Ovary (tissue), 9 donors: ENCODE measurements around the gene SFT2D1. TPM values are rescaled to one million over a fixed set of nuclear protein-coding genes. Genes with fewer than 3 reads are reported as not detected.

Experiments
- DNase-seq, 5 donors: peaks; one replicate each; pipeline ENCODE4 v3.0.0-alpha.2; 2019 to 2020
- H3K27ac ChIP-seq, 2 donors: fragments of 200-600 bp; one replicate each; pipeline versions ENCODE4 v1.5.1 to v1.8.0; 2019 to 2022
- H3K27me3 ChIP-seq: fragments of 200-600 bp; one replicate; pipeline ENCODE4 v1.8.0; 2022
- H3K36me3 ChIP-seq: fragments of 200-600 bp; sonication (generic); one replicate; pipeline ENCODE4 v1.5.1; 2019
- H3K4me1 ChIP-seq: one replicate; pipeline ENCODE4 v1.8.1; 2013; ENCODE audit warnings: mild to moderate bottlenecking, moderate library complexity; ENCODE audit not compliant: insufficient read depth
- H3K4me3 ChIP-seq: fragments of 200-600 bp; sonication (generic); one replicate; pipeline ENCODE4 v1.5.1; 2017
- H3K9me3 ChIP-seq, 2 donors: fragments of 200-600 bp in 1 of 2; sonication (generic) in 1 of 2; one replicate each; pipeline versions ENCODE4 v1.5.1 to v1.8.1; 2013 to 2019; ENCODE audit warnings: mild to moderate bottlenecking in 1 of 2, moderate library complexity in 1 of 2
- EP300 ChIP-seq: sonication (generic); formaldehyde crosslinking; IDR thresholded peaks from one replicate; pipeline ENCODE4 v1.6.1; 2017; ENCODE audit warnings: antibody characterized with exemption
- POLR2A ChIP-seq: fragments of 450-650 bp; IDR thresholded peaks from one replicate; pipeline ENCODE4 v1.6.1; 2017; ENCODE audit warnings: antibody characterized with exemption, mild to moderate bottlenecking, moderate library complexity
- WGBS, 3 donors: extraction: QIAGEN DNeasy Blood & Tissue Kit in 1 of 3; methylation state at CpG; one replicate each; pipeline versions ENCODE4 v1.1.5 to v1.1.7; 2013 to 2017; 5-methylcytosine and 5-hydroxymethylcytosine counted together
- intact Hi-C, 4 donors: fragments of 100-400 bp; cut with DNase I; formaldehyde crosslinking; loops; one replicate each; pipeline versions ENCODE4 v1.11.0 to v1.15.1; 2022 to 2023
- polyA plus RNA-seq, 2 donors: library from polyadenylated mRNA; stranded (reverse); fragments of 200-250 nt in 1 of 2; fragments of 350-450 nt in 1 of 2; fragmentation: Illumina TruSeq in 1 of 2; extraction: RNeasy Lipid Tissue Mini Kit (QIAGEN cat#74804) in 1 of 2; gene quantifications; one replicate each; pipeline ENCODE4 v1.2.3, GENCODE V29; 2013 to 2014
- total RNA-seq, 7 donors: library from RNA; depleted of rRNA in 2 of 7; stranded (reverse); fragments of >200 nt in 2 of 7; fragmentation: NEBNext Ultra II Directional in 3 of 7; extraction: Animal tissue kit (Norgen Biotek cat#: 25700) in 3 of 7; gene quantifications; one replicate each; pipeline versions ENCODE4 v1.1.0 to v1.2.4, GENCODE V29; 2016 to 2023
- TF ChIP-seq, protein P1 (sequence below), 3 donors: fragments of 450-650 bp in 2 of 3; fragments of 200-600 bp in 1 of 3; IDR thresholded peaks; one replicate each; pipeline versions ENCODE4 v1.5.1 to v1.8.0; 2016 to 2022; ENCODE audit warnings: antibody characterized with exemption in 3 of 3, mild to moderate bottlenecking in 1 of 3
- donor health status: DM: no; HTN: no; CAD: no; lungs with moderate emphysema.
- donor health status: DM: no; HTN: no; CAD: no.
- donor health status: Bipolar disorder and iron deficiency.
- donor health status: DM: yes; HTN: yes; CAD: no.
- donor health status: DM: no; HTN: no; CAD: no.
- donor health status: DM: yes; HTN: yes; CAD: no.

The SFT2D1 gene
- total and polyA plus RNA-seq, 9 donors, result 25.9 to 50.3 (median 34.4) TPM

- no peaks in the 10 kb centered on the region for H3K27me3 ChIP-seq
- H3K9me3 ChIP-seq, result no peaks in the 10 kb centered on the region
- H3K4me3 ChIP-seq, result no peak overlapping the region
- no peaks in the 10 kb centered on the region for H3K4me1 ChIP-seq
- TF ChIP-seq POLR2A, result no peak
- no peak for TF ChIP-seq EP300
- no peak overlapping the region for H3K27ac ChIP-seq
- DNase-seq, result no peak
- intact Hi-C loops, result no loop called here
- H3K36me3 ChIP-seq, result no peaks in the 10 kb centered on the region
- WGBS, 3 donors, result 73 to 78% (median 76%) methylated on average over 9 of the region's 9 CpGs
Observed at GRCh38 chr6:166300357-166300987, 41.9 kb downstream of the SFT2D1 start.

GRCh38 chr6:166297606-166298005 lies 44.7 kb downstream of the SFT2D1 start:
- H3K36me3 ChIP-seq, result no peaks in the 10 kb centered on the region

DNA sequence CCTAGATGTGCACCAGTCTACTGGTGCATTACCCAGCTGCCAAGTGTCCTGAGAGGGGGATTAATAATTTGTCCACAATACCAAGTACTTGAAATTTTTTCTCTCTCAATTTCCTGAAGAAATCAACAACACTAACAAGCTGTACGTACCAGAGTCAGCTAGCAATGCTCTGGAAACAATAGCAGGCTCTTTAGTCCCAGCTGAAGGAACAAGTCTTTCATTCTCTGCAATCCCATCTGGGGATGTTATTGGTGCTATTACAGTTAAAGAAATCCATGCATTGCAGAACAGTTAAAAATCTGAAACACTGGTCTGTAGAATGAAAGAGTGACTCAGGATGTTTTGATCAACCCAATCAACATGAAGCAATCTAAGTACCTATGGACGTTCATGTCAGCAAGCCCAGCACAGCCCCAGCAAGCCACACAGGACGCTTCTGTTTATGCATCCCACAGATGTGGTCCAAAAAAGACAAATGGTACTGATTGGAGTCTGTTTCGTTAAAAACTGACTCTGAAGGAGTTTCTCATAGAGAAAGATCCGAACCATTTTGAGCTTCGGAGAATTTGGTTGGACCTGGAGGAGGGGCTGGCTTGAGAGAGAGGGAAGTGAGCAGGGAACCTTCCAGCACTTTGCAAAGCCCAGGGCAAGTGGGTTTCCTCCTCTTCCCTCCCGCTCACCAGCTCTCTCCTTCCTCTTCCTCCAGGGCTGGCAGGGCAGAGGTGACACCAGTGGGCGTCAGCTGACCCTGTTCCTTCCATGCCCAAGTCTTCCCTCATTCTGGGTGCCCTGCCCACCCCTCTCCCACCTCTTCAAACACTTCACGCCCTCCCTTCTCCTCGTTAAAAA lies 46.1 kb downstream of the SFT2D1 start:
- DNase-seq, result no peak
- H3K4me1 ChIP-seq, result no peaks in the 10 kb centered on the region
- no peaks in the 10 kb centered on the region for H3K36me3 ChIP-seq
- no peak for TF ChIP-seq POLR2A
- TF ChIP-seq, protein P1, sequence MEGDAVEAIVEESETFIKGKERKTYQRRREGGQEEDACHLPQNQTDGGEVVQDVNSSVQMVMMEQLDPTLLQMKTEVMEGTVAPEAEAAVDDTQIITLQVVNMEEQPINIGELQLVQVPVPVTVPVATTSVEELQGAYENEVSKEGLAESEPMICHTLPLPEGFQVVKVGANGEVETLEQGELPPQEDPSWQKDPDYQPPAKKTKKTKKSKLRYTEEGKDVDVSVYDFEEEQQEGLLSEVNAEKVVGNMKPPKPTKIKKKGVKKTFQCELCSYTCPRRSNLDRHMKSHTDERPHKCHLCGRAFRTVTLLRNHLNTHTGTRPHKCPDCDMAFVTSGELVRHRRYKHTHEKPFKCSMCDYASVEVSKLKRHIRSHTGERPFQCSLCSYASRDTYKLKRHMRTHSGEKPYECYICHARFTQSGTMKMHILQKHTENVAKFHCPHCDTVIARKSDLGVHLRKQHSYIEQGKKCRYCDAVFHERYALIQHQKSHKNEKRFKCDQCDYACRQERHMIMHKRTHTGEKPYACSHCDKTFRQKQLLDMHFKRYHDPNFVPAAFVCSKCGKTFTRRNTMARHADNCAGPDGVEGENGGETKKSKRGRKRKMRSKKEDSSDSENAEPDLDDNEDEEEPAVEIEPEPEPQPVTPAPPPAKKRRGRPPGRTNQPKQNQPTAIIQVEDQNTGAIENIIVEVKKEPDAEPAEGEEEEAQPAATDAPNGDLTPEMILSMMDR (IDR thresholded peaks at IDR 0.05), result no peak
- no peak for TF ChIP-seq EP300
- intact Hi-C loops, result no loop called here
- WGBS, 3 donors, result 81 to 83% (median 82%) methylated on average over 10 of the region's 10 CpGs
- no peaks in the 10 kb centered on the region for H3K27me3 ChIP-seq
- H3K9me3 ChIP-seq, result no peaks in the 10 kb centered on the region
- no peak overlapping the region for H3K27ac ChIP-seq
- H3K4me3 ChIP-seq, result no peak overlapping the region

More at GRCh38 chr6:166297606-166298005, 44.7 kb downstream of the SFT2D1 start:
- H3K4me3 ChIP-seq, result no peak overlapping the region
- intact Hi-C loops, result no loop called here
- 92 to 95% (median 93%) methylated on average over 23 of the region's 23 CpGs for WGBS, 3 donors
- no peaks in the 10 kb centered on the region for H3K9me3 ChIP-seq
- no peaks in the 10 kb centered on the region for H3K27me3 ChIP-seq
- no peak for DNase-seq
- H3K4me1 ChIP-seq, result no peaks in the 10 kb centered on the region
- TF ChIP-seq EP300, result no peak
- TF ChIP-seq, protein P1 (IDR thresholded peaks at IDR 0.05), result no peak
- no peak for TF ChIP-seq POLR2A
- H3K27ac ChIP-seq, result no peak overlapping the region

DNA sequence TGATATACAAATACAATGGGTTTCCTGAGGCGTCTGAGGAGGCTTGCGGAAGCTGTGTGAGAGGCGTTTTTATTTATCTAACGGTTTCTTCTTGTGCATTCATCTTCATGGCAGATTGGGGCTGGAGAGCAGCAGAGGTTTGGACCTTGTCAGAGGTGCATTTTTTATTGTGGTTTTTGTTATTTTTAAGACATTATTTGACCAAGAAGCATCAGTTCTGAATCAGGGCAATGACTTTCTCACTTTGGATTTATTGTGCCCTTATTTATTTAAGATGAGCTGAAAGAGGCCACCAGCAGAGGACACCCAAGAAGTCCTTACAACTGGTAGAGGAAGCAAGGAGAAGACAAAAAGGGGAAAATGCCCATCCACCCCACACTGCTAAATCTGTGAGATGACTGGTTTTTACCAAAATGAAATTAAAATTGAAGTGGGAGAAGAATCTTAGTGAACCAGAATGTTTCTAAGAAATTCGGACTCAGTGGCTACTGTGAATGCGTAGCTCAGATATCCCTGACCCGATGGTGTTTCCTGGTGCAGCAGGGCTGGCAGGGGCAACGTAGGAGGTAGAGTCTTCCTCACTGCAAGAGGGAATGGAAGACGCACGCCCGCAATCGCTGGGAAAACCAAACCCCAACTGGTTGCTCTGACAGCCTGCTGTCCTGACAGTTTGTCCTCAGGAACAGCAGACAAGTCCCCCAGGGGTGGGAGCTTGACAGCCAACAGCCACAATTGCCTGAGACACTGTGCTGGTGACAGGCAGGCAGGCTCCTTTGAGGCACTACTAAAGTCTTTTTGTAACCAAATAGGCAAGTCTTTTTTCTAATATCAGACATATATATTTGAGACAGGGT lies 48.4 kb downstream of the SFT2D1 start:
- WGBS, 3 donors, result 74 to 79% (median 77%) methylated on average over 12 of the region's 12 CpGs
- no peak overlapping the region for H3K4me3 ChIP-seq
- H3K27ac ChIP-seq, result no peak overlapping the region
- intact Hi-C loops, result no loop called here
- TF ChIP-seq, protein P1 (IDR thresholded peaks at IDR 0.05), result no peak
- TF ChIP-seq EP300 (no peak), POLR2A (no peak)
- H3K4me1 ChIP-seq, result no peaks in the 10 kb centered on the region
- H3K36me3 ChIP-seq, result no peaks in the 10 kb centered on the region
- H3K9me3 ChIP-seq, result no peaks in the 10 kb centered on the region
- no peak for DNase-seq
- no peaks in the 10 kb centered on the region for H3K27me3 ChIP-seq
